HuH-7.5 (cell line): ENCODE measurements around the gene GCN1.
A peak's percentile ranks its signal among the peaks of the same experiment; 100 is the strongest.

Experiments
- DNase-seq: peaks from one replicate; pipeline ENCODE4 v3.0.0; 2011; ENCODE audit warnings: low spot score

The GCN1 gene

DNA sequence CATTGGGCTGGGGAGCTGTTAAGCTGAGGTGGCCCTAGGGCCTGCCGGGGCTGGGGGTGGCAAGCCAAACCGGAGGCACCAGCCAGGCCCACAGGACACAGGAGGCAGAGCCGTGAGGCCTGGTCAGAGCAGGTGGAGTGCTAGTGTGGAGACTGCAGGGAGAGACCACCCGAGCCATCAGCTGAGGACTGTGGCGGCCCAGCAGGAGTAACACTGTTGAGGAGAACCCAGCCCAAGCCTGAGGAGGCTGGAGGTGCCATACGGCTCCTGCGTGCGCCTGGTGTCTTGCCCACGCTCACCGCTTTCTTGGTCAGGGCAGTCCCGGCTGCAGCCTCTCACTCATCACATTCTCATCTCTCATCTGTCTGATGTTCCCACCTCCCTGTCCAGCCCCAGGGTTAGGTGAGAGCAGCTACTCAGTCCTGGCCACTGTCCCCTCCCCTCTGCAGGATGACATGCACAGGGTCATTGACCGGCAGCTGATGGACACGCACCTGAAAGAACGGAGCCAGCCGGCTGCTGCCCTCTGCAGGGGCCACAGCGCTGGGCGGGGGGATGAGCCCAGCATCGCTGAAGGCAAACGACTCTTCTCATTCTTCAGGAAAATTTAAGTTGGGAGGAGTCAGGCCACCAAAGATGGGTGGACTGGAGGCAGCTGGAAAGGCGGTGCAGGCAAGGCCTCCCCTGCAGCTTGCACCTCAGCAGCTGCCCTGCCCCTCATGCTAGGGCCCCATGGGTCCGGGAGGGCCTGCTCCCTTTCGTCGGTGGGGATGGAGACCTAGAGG lies 101.8 kb downstream of the GCN1 start:
- DNase-seq: no peak

DNA sequence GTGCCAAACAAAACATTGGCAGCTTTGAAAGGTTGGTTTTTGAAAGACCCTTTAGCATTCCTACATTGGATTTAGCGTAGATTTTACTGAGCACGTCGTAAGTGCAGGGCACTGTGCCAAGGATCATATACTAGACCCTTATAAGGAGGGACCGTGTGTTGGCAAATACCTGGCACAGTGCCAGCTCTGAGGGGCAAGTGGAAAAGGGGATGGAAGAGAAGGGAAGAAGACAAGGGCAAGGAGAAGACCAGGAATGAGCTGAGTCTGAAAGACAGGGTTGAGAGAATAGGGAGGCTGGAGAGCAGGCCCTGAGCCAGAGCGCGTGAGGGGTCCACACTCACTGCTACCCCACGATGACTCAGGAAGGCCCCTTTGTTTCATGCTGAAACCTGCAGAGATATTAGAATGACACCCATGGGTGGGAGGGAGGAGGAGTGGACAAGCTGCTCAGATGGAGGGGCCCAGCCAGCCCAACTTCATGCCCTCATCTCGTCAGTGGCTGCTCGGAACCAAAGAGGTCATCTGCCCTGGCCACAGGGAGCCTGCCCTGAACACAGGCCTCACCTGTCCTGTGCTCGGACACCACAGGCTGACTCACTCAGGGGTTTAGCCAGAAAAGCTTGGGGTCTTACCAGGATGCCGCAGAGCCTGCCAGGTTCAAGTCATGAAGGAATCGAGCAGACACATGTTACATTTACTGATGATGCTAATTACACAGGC lies 103.0 kb downstream of the GCN1 start:
- DNase-seq: no peak

DNA sequence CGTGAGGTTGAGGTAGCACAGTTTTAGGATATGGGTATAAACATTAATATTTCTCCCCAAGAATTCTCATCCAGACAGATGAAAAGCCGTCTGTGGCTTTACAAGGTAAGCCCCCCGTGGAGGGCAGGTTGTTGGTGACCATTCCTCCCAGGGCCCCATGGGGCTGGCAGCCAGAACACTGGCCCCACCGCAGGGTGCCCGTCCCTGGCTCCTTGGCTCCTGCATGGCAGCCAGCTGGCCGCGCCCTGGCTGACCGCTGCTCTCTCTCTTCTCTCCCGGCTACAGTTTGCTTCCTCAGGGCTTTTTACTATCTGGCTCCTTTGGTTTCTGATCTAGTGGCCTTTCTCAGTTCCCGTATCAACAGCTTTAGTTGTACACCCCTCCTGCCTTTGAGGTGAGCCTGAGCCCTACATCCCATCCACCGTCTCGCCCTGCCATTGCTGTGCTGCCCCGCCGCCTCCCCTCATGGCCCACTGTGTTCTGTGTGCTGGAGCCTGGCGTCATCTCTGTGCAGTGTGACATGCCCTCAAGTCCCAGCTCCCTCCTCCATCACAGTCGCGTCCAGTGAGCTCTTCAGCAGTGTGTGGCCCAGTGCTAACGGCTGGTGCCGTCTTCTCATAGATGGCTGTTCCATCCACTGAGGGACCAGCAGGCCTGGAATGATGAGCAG lies 103.8 kb downstream of the GCN1 start:
- DNase-seq: no peak

DNA sequence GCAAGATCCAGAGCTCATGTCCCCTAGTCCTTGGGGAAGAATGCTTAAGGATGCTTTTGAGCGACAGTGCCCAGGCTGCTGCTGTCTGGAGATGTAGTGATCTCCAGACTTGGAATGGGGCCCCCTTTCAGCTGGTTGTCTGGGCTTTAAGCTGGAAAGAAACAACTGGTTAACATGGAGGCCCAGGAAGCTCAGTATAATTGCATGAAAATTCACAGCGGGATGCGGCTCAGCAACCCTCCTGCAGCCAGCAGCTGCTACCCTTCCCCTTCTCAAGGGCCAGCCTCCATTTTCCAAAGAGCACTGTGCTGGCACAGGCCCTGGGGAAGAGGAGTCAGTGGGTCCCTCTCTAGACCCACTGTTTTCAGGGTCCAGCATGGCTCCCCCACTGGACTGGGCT lies 104.3 kb downstream of the GCN1 start:
- DNase-seq: no peak

DNA sequence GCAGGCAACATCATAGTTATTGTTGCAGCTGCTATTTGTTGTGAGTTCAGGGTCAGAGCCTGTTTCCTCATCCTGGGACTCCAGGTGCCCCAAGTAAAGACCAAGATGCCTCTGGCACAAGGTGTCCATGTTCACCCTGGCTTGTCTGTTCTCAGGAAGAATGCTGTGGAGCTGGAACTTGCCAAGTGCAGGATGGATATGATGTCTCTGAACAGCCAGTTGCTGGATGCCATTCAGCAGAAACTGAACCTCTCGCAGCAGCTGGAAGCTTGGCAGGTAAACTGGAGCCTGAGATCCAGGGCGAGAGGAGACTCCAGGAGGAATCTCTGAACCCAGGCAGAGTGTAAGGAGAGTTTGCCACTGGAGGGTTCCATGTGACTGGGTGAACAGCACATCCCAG lies 104.7 kb downstream of the GCN1 start:
- DNase-seq: no peak

DNA sequence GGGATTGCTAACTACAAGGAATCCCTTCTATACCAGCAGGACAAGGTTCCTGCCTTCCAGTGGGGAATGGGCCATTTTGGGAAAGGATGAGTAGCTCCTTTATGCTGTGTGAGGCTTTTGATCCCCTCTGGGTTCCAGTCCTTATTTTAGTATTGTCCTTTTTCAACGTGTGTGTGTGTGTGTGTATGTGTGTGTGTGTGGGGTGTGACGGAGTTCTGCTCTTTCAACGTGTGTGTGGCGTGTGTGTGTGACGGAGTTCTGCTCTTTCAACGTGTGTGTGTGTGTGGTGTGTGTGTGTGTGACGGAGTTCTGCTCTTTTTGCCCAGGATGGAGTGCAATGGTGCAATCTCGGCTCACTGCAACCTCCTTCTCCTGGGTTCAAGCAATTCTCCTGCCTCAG lies 105.4 kb downstream of the GCN1 start:
- DNase-seq: no peak

DNA sequence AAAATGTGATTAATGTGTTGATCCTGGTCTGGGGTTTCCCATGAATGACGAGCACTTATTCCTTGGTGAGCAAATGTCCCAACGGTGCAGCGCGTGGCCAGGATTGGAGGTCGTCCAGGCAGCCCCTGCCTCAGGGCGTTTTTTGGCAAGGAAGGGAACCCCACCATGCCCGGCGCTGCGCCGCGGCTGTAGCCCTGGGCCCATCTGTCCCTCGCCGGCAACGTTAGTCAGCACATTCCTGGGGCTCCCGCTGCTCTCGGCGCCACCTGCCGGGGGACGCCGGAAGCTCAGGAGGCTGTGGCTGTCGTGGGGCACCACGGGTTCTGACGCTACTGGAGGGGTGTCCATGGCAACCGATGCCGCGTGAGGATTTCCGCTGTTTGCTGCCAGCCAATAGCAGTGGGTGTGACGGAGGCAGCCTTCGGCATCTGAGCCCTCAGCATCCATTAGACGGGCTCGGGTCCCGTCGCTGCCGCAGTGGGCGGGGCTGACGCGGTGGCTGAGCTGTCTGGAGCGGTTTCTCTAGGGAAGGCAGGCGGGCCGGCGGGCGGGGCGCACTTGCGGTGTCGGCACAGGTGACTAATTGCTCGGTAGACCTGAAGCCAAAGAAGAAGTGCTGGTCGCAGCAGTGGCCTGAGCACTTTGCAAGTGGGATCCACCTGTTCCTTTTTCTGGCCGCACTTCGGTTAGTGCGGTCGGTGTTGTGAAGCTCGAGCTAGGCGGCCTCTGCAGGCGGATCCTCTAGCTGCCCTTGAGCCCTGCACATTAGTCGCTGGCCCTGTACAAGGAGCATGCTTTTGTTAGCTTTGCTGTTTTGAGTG lies 107.5 kb downstream of the GCN1 start:
- peak; percentile 97 for DNase-seq

DNA sequence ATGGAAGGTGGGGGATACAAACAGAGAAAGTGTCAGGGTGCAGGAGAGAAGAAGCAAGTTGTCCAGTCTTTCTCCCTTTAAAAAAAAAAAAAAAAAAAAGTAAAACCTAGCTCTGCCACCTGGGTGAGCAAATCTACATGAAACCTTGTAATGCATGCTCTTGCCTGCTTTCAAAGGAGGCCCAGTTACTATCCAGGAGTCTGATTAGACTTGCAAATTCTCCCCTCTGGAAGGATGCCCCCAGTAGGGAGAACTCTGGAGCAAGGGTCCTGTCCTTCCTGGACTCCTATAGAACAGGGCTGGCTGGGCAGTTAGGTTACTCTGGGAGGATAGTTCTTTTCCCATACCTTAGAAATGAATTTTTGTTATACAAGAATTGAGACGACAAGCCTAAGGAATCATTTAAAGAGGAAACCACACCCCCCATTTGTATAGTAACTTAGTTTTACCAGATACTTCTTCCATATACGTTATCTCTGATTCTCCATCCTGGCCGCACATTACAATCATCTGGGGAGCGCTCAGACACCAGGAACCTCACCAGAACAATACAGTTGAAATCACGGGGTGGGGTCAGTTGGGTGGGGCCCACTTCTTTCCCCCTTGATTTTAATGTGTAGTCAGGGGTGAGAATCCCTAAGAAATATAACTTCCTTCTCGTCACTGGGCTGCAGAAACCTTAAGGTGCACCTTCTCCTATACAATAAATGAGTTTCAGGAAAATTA lies 108.4 kb downstream of the GCN1 start:
- DNase-seq: no peak

DNA sequence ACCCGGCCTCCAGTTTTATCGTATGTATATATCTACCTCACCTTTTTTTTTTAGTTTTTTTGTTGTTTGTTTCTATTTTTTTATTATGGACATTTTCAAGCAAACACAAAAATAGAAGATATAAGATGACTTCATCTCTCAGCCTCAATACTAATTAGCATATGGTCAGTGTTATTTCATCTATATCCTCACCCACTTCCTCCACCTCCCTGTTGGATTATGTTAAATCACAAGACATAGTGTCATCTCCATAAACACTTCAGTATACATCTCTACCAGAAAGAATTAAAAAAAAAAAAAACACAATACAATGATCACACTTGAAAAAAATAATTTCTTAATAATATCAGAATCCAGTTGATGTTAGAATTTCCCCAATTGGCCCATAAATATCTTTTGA lies 112.9 kb downstream of the GCN1 start:
- no peak for DNase-seq

DNA sequence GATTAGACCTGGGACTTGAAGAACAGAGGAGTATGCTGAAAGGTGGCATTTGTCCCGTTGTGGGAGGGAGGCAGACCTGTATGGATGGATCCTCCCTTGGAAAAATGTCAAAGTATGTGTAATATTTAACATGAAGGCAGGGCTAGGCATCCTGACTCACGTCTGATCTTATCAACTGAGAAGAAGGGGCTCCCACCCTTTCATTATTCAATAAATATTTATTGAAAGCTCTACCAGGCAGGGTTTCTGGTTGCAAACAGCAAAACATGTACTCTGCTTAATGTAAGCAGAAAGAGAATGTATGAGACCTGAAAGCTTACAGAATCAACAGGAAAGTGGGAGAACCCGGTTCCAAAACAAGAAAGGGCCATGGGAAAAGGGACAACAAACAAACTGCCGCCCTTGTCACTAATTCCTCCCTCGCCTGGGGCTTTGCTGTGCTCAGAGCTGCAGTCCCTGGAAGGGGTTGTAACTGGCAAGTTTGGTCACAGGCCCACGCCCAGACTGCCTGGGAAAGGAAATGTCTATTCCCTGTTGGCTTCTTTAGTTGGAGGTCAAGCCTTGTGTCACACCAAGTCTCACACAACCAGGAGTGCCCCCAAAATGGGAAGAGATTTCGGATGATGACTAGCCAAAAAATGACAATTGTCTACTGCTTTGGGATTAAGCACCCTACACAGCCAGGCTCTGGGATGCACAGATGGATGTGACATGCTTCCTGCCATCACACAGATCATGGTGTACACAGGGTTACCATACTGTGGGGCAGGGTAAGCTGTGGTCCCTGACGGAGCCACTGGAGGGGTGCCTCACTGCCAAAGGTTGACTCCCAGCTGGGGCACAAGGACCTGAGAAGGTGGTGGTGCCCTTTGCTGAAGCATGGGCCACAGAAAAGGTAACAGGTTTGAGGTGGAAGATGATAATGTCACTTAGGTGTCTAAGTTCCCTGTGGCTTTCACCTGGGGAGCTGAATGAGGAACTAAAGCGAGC lies 114.8 kb downstream of the GCN1 start:
- no peak for DNase-seq

DNA sequence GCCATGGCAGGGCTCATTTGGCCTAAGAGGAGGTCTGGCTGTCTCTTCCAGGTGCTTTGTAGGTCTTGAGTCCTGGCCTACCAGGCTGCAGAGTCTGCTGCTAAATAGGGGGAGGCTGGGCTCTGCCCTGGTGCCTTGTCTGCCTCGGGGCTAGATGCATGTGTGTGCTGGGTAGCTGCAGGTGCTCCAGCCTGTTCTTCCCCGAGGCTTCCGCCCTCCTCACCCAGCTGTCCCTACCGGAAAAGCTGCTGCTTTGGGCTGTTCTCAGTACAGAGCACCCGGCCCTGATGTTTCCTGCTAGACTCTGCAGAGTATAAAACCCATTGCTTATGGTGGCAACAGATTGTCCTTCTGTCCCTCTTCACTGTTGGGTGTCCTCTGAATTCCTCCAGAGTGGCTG lies 115.6 kb downstream of the GCN1 start:
- no peak for DNase-seq

DNA sequence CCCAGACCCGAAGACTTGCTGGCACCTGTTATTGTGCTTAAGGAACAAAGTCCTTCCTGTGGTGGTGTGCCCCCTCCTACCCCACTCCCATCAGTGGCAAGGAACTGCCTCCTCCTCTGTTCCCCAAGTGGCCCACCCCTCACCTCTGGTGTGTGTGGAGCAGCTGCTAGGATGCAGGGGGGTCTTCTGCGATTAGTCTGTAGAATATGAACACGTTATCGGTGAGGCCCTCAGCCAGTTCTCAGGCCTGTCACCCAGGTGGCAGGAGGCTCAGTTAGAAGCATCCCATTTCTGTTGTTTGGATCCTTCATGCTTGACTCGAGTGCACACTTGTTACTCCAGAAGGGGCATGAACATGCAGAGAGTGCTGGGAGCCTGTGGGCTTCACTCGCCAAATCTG lies 117.3 kb downstream of the GCN1 start:
- DNase-seq: no peak
